ENCODE data around the gene SKP2. TPM values are rescaled to one million over a fixed set of nuclear protein-coding genes. Genes with fewer than 3 reads are reported as not detected.
"Not testable (repeated sequence)": the region's sequence is repeated elsewhere in the genome, so short reads cannot be mapped to it uniquely, and the experiment has no call there.

Gene SKP2
- total RNA-seq (2014; rRNA removed; shearing (Covaris generic); ENCODE audit: low replicate concordance) = 32.9 and 36.0 TPM in 2 replicates

GRCh38 chr5:36151434-36152323, at the start of gene SKP2, which contains the start of gene LMBRD2:
SKP2 (plus strand) TSS chr5:36152111; CDS start chr5:36152263, 152 bp downstream.
LMBRD2 (minus strand) TSS chr5:36151887; CDS start chr5:36143349, 8,538 bp downstream.
- Histone ChIP-seq H4K20me1 (ENCODE audit: insufficient read depth, low read depth, low read length) (no peaks in the 10 kb centered on the region), H3K4me1 (ENCODE audit: low read length) (peaks cover 36% of the 10 kb centered on the region), H3K4me3 (ENCODE audit: low read length) (peak within 1 kb of the TSS; percentile 79), H3K27me3 (ENCODE audit: low read length) (no peaks in the 10 kb centered on the region), H3K27ac (ENCODE audit: low read length) (peak within 1 kb of the TSS; percentile 61), H3K9me2 (replicated peaks; ENCODE audit: insufficient read depth, low read length) (no peaks in the 10 kb centered on the region), H3K79me2 (ENCODE audit: low read length) (peaks cover 95% of the 10 kb centered on the region), H3K9ac (ENCODE audit: low read length) (peak within 1 kb of the TSS; percentile 89), H3K4me2 (ENCODE audit: low read depth, low read length, poor library complexity, severe bottlenecking) (peak within 1 kb of the TSS; percentile 93), H3K9me3 (ENCODE audit: low read length) (no peaks in the 10 kb centered on the region), H2AFZ (ENCODE audit: low read length) (peak within 1 kb of the TSS; percentile 67), H3K36me3 (ENCODE audit: insufficient read depth, low read length) (peaks cover 33% of the 10 kb centered on the region)
- peak; percentile 99 for DNase-seq

- Histone ChIP-seq H3K27me3 (ENCODE audit: low read length) (no peaks in the 10 kb centered on the region), H3K27ac (ENCODE audit: low read length) (no peak overlapping the region), H3K9ac (ENCODE audit: low read length) (no peak overlapping the region), H3K9me3 (ENCODE audit: low read length) (no peaks in the 10 kb centered on the region), H3K4me2 (ENCODE audit: low read depth, low read length, poor library complexity, severe bottlenecking) (no peak overlapping the region), H4K20me1 (ENCODE audit: insufficient read depth, low read depth, low read length) (no peaks in the 10 kb centered on the region), H3K4me1 (ENCODE audit: low read length) (no peaks in the 10 kb centered on the region), H3K9me2 (replicated peaks; ENCODE audit: insufficient read depth, low read length) (no peaks in the 10 kb centered on the region), H2AFZ (ENCODE audit: low read length) (no peak overlapping the region), H3K4me3 (ENCODE audit: low read length) (no peak overlapping the region), H3K79me2 (ENCODE audit: low read length) (no peaks in the 10 kb centered on the region), H3K36me3 (ENCODE audit: insufficient read depth, low read length) (peaks cover 23% of the 10 kb centered on the region)
- DNase-seq = no peak
Observed at GRCh38 chr5:36105819-36106218, 46.1 kb upstream of the SKP2 start.

- H3K9me2 ChIP-seq (replicated peaks; ENCODE audit: insufficient read depth, low read length) = no peaks in the 10 kb centered on the region
- no peak overlapping the region for H3K4me3 ChIP-seq (ENCODE audit: low read length)
- DNase-seq = no peak
- H3K79me2 ChIP-seq (ENCODE audit: low read length) = no peaks in the 10 kb centered on the region
- peaks cover 23% of the 10 kb centered on the region for H3K36me3 ChIP-seq (ENCODE audit: insufficient read depth, low read length)
- no peaks in the 10 kb centered on the region for H3K27me3 ChIP-seq (ENCODE audit: low read length)
- no peaks in the 10 kb centered on the region for H4K20me1 ChIP-seq (ENCODE audit: insufficient read depth, low read depth, low read length)
- no peak overlapping the region for H3K27ac ChIP-seq (ENCODE audit: low read length)
- no peaks in the 10 kb centered on the region for H3K4me1 ChIP-seq (ENCODE audit: low read length)
- no peak overlapping the region for H2AFZ ChIP-seq (ENCODE audit: low read length)
- no peaks in the 10 kb centered on the region for H3K9me3 ChIP-seq (ENCODE audit: low read length)
- H3K4me2 ChIP-seq (ENCODE audit: low read depth, low read length, poor library complexity, severe bottlenecking) = no peak overlapping the region
- H3K9ac ChIP-seq (ENCODE audit: low read length) = no peak overlapping the region
Observed at GRCh38 chr5:36108758-36109460, 43.0 kb upstream of the SKP2 start.

- no peak overlapping the region for H2AFZ ChIP-seq (ENCODE audit: low read length)
- H3K27me3 ChIP-seq (ENCODE audit: low read length) = no peaks in the 10 kb centered on the region
- H3K4me1 ChIP-seq (ENCODE audit: low read length) = no peaks in the 10 kb centered on the region
- no peaks in the 10 kb centered on the region for H3K9me3 ChIP-seq (ENCODE audit: low read length)
- no peaks in the 10 kb centered on the region for H4K20me1 ChIP-seq (ENCODE audit: insufficient read depth, low read depth, low read length)
- H3K4me3 ChIP-seq (ENCODE audit: low read length) = no peak overlapping the region
- H3K27ac ChIP-seq (ENCODE audit: low read length) = no peak overlapping the region
- H3K9ac ChIP-seq (ENCODE audit: low read length) = no peak overlapping the region
- peaks cover 29% of the 10 kb centered on the region for H3K36me3 ChIP-seq (ENCODE audit: insufficient read depth, low read length)
- DNase-seq = no peak
- H3K79me2 ChIP-seq (ENCODE audit: low read length) = no peaks in the 10 kb centered on the region
- no peaks in the 10 kb centered on the region for H3K9me2 ChIP-seq (replicated peaks; ENCODE audit: insufficient read depth, low read length)
- H3K4me2 ChIP-seq (ENCODE audit: low read depth, low read length, poor library complexity, severe bottlenecking) = no peak overlapping the region
Observed at GRCh38 chr5:36111238-36111637, 40.7 kb upstream of the SKP2 start.

- Histone ChIP-seq H3K4me2 (ENCODE audit: low read depth, low read length, poor library complexity, severe bottlenecking) (no peak overlapping the region), H3K27me3 (ENCODE audit: low read length) (no peaks in the 10 kb centered on the region), H3K9ac (ENCODE audit: low read length) (no peak overlapping the region), H2AFZ (ENCODE audit: low read length) (no peak overlapping the region), H3K4me1 (ENCODE audit: low read length) (no peaks in the 10 kb centered on the region), H3K9me2 (replicated peaks; ENCODE audit: insufficient read depth, low read length) (no peaks in the 10 kb centered on the region), H3K9me3 (ENCODE audit: low read length) (peaks cover 8% of the 10 kb centered on the region), H3K79me2 (ENCODE audit: low read length) (peaks cover 19% of the 10 kb centered on the region), H3K4me3 (ENCODE audit: low read length) (no peak overlapping the region), H3K36me3 (ENCODE audit: insufficient read depth, low read length) (peaks cover 38% of the 10 kb centered on the region), H3K27ac (ENCODE audit: low read length) (no peak overlapping the region), H4K20me1 (ENCODE audit: insufficient read depth, low read depth, low read length) (no peaks in the 10 kb centered on the region)
- DNase-seq = no peak
Observed at GRCh38 chr5:36125868-36126267, 26.0 kb upstream of the SKP2 start.

- H3K27ac ChIP-seq (ENCODE audit: low read length) = no peak overlapping the region
- H3K36me3 ChIP-seq (ENCODE audit: insufficient read depth, low read length) = peaks cover 31% of the 10 kb centered on the region
- peaks cover 29% of the 10 kb centered on the region for H3K79me2 ChIP-seq (ENCODE audit: low read length)
- peaks cover 8% of the 10 kb centered on the region for H3K9me3 ChIP-seq (ENCODE audit: low read length)
- H3K27me3 ChIP-seq (ENCODE audit: low read length) = no peaks in the 10 kb centered on the region
- no peak for DNase-seq
- H3K4me2 ChIP-seq (ENCODE audit: low read depth, low read length, poor library complexity, severe bottlenecking) = no peak overlapping the region
- no peaks in the 10 kb centered on the region for H3K9me2 ChIP-seq (replicated peaks; ENCODE audit: insufficient read depth, low read length)
- no peak overlapping the region for H3K9ac ChIP-seq (ENCODE audit: low read length)
- H3K4me1 ChIP-seq (ENCODE audit: low read length) = no peaks in the 10 kb centered on the region
- no peak overlapping the region for H2AFZ ChIP-seq (ENCODE audit: low read length)
- no peak overlapping the region for H3K4me3 ChIP-seq (ENCODE audit: low read length)
- H4K20me1 ChIP-seq (ENCODE audit: insufficient read depth, low read depth, low read length) = no peaks in the 10 kb centered on the region
Observed at GRCh38 chr5:36128795-36129194, 23.1 kb upstream of the SKP2 start.

GRCh38 chr5:36129666-36130065, 22.2 kb upstream of the SKP2 start:
- not testable (repeated sequence) for H3K9me2 ChIP-seq (replicated peaks; ENCODE audit: insufficient read depth, low read length); H3K27ac ChIP-seq (ENCODE audit: low read length); H2AFZ ChIP-seq (ENCODE audit: low read length); DNase-seq; H3K9me3 ChIP-seq (ENCODE audit: low read length); H3K27me3 ChIP-seq (ENCODE audit: low read length); H3K4me1 ChIP-seq (ENCODE audit: low read length); H3K4me2 ChIP-seq (ENCODE audit: low read depth, low read length, poor library complexity, severe bottlenecking); H3K4me3 ChIP-seq (ENCODE audit: low read length); H3K9ac ChIP-seq (ENCODE audit: low read length); H4K20me1 ChIP-seq (ENCODE audit: insufficient read depth, low read depth, low read length)
- Histone ChIP-seq H3K79me2 (ENCODE audit: low read length) (peaks cover 29% of the 10 kb centered on the region), H3K36me3 (ENCODE audit: insufficient read depth, low read length) (peaks cover 35% of the 10 kb centered on the region)

- not testable (repeated sequence) for H3K9me2 ChIP-seq (replicated peaks; ENCODE audit: insufficient read depth, low read length)
Observed at GRCh38 chr5:36133009-36133408, 18.9 kb upstream of the SKP2 start.

More at GRCh38 chr5:36133009-36133408, 18.9 kb upstream of the SKP2 start:
- H3K9ac ChIP-seq (ENCODE audit: low read length); H3K79me2 ChIP-seq (ENCODE audit: low read length); H2AFZ ChIP-seq (ENCODE audit: low read length); H3K4me3 ChIP-seq (ENCODE audit: low read length); H3K9me3 ChIP-seq (ENCODE audit: low read length); H3K27me3 ChIP-seq (ENCODE audit: low read length); H3K27ac ChIP-seq (ENCODE audit: low read length); DNase-seq; H3K4me1 ChIP-seq (ENCODE audit: low read length); H3K4me2 ChIP-seq (ENCODE audit: low read depth, low read length, poor library complexity, severe bottlenecking); H4K20me1 ChIP-seq (ENCODE audit: insufficient read depth, low read depth, low read length): not testable (repeated sequence)
- peaks cover 38% of the 10 kb centered on the region for H3K36me3 ChIP-seq (ENCODE audit: insufficient read depth, low read length)
